ENCODE results near the gene GGA1.

DNA sequence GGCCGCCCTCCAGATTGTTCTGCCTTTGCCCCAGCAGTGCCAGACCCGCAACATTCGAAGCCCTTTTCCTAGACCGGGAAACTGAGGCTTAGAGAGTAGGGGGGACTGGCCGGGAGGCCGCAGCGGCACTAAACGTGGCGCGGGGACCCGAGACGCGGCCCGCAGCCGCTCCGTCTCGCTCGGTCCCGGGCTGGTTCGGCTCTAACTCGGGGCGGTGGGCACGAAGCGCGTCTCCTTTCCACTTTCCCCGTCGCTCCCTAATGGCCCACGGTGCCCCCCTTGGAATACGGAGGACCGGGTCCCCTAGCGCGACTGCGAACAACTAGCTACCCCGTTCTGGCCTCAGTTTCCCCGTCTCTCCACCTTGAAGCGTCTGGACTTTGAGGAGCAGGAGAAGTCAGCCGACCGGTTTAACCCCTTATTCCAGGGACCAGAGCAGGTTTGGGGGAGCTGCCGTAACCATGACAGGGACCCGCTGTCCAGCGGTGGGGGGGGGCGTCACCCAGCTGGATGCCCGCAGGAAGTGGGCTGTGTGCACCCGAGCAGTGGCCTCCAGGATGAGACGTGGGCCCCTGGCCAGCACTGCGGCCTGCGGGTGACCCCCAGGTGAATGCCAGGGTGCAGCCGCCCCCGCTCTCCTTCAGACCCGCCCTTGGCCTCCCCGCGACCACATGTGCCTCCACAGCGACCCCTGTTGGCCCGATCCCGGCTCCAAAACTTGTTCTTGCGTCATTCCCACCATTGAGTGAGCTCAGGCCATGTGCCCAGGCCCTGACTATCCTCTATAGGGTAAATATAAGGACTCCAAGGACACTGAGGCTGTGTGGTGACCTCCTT is 47.2 kb upstream of the GGA1 start:
- peak; percentile 80 for TF ChIP-seq EZH2 (IDR thresholded peaks at IDR 0.05; ENCODE audit: borderline replicate concordance, insufficient read depth, low read depth, low read length, poor library complexity, severe bottlenecking)
- TF ChIP-seq, protein P1, sequence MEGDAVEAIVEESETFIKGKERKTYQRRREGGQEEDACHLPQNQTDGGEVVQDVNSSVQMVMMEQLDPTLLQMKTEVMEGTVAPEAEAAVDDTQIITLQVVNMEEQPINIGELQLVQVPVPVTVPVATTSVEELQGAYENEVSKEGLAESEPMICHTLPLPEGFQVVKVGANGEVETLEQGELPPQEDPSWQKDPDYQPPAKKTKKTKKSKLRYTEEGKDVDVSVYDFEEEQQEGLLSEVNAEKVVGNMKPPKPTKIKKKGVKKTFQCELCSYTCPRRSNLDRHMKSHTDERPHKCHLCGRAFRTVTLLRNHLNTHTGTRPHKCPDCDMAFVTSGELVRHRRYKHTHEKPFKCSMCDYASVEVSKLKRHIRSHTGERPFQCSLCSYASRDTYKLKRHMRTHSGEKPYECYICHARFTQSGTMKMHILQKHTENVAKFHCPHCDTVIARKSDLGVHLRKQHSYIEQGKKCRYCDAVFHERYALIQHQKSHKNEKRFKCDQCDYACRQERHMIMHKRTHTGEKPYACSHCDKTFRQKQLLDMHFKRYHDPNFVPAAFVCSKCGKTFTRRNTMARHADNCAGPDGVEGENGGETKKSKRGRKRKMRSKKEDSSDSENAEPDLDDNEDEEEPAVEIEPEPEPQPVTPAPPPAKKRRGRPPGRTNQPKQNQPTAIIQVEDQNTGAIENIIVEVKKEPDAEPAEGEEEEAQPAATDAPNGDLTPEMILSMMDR (IDR thresholded peaks at IDR 0.05) = peak; percentile 77

Measured in B cell (primary cell).